Activated CD4-positive, alpha-beta T cell treated with anti-CD3 and anti-CD28 coated beads, Interleukin-2, amount 10 ng/mL, durations not matched to agents 24 days and 14 days (primary cell): Measurements from ENCODE around the gene TMEM63C. TPM values are rescaled to one million over a fixed set of nuclear protein-coding genes. Genes with fewer than 3 reads are reported as not detected.

Experiments
- DNase-seq: peaks from one replicate; pipeline ENCODE4 v3.0.0; 2022
- H3K27ac Mint-ChIP-seq: one replicate; pipeline ENCODE4 v1.8.0; 2022; ENCODE audit warnings: mild to moderate bottlenecking, mixed read lengths
- H3K27me3 Mint-ChIP-seq: one replicate; pipeline ENCODE4 v1.8.0; 2022; ENCODE audit warnings: mixed read lengths
- H3K36me3 Mint-ChIP-seq: one replicate; pipeline ENCODE4 v1.8.0; 2022; ENCODE audit warnings: low read depth, mild to moderate bottlenecking, mixed read lengths
- H3K4me1 Mint-ChIP-seq: one replicate; pipeline ENCODE4 v1.8.0; 2021; ENCODE audit warnings: mixed read lengths
- H3K4me3 Mint-ChIP-seq: one replicate; pipeline ENCODE4 v1.8.0; 2022; ENCODE audit warnings: mild to moderate bottlenecking, moderate library complexity, mixed read lengths
- H3K9me3 Mint-ChIP-seq: one replicate; pipeline ENCODE4 v1.8.0; 2021; ENCODE audit warnings: mixed read lengths
- intact Hi-C: fragments of 100-400 bp; cut with micrococcal nuclease; formaldehyde crosslinking; loops from one replicate; pipeline ENCODE4 v1.15.1; 2023
- total RNA-seq: library from RNA; stranded (reverse); gene quantifications from 2 replicates; pipeline ENCODE4 v1.2.3, GENCODE V29; 2022

Gene TMEM63C
- total RNA-seq, 1 donor from 2014 or later, result 2.3 TPM

- H3K4me3 Mint-ChIP-seq, result no peak overlapping the region
- no peaks in the 10 kb centered on the region for H3K27me3 Mint-ChIP-seq
- no peaks in the 10 kb centered on the region for H3K4me1 Mint-ChIP-seq
- H3K36me3 Mint-ChIP-seq, result no peaks in the 10 kb centered on the region
- intact Hi-C loops, result no loop called here
- DNase-seq, result no peak
- H3K27ac Mint-ChIP-seq, result no peak overlapping the region
- no peaks in the 10 kb centered on the region for H3K9me3 Mint-ChIP-seq
Measured at GRCh38 chr14:77230914-77231313, 49.3 kb downstream of the TMEM63C start.

- H3K27ac Mint-ChIP-seq, result no peak overlapping the region
- no peaks in the 10 kb centered on the region for H3K27me3 Mint-ChIP-seq
- no peaks in the 10 kb centered on the region for H3K4me1 Mint-ChIP-seq
- H3K36me3 Mint-ChIP-seq, result no peaks in the 10 kb centered on the region
- no peaks in the 10 kb centered on the region for H3K9me3 Mint-ChIP-seq
- H3K4me3 Mint-ChIP-seq, result no peak overlapping the region
- intact Hi-C loops, result no loop called here
- DNase-seq, result no peak
Measured at GRCh38 chr14:77231721-77232120, 50.1 kb downstream of the TMEM63C start.

GRCh38 chr14:77236814-77237213 lies 55.2 kb downstream of the TMEM63C start:
- Mint-ChIP-seq H3K4me3 (no peak overlapping the region), H3K27ac (no peak overlapping the region), H3K4me1 (no peaks in the 10 kb centered on the region), H3K36me3 (no peaks in the 10 kb centered on the region), H3K27me3 (no peaks in the 10 kb centered on the region), H3K9me3 (no peaks in the 10 kb centered on the region)
- DNase-seq, result no peak
- intact Hi-C loops, result no loop called here

GRCh38 chr14:77238356-77238755 lies 56.8 kb downstream of the TMEM63C start:
- no peak for DNase-seq
- H3K9me3 Mint-ChIP-seq, result no peaks in the 10 kb centered on the region

GRCh38 chr14:77238996-77239395 lies 57.4 kb downstream of the TMEM63C start:
- Mint-ChIP-seq H3K27me3 (no peaks in the 10 kb centered on the region), H3K9me3 (no peaks in the 10 kb centered on the region), H3K4me1 (no peaks in the 10 kb centered on the region), H3K36me3 (no peaks in the 10 kb centered on the region), H3K27ac (no peak overlapping the region), H3K4me3 (no peak overlapping the region)
- intact Hi-C loops, result no loop called here
- DNase-seq, result no peak

More at GRCh38 chr14:77238356-77238755, 56.8 kb downstream of the TMEM63C start:
- Mint-ChIP-seq H3K27me3 (no peaks in the 10 kb centered on the region), H3K4me3 (no peak overlapping the region), H3K4me1 (no peaks in the 10 kb centered on the region), H3K36me3 (no peaks in the 10 kb centered on the region), H3K27ac (no peak overlapping the region)
- intact Hi-C loops, result no loop called here

- H3K27ac Mint-ChIP-seq, result no peak overlapping the region
- no peak overlapping the region for H3K4me3 Mint-ChIP-seq
- no peak for DNase-seq
- H3K4me1 Mint-ChIP-seq, result no peaks in the 10 kb centered on the region
- no peaks in the 10 kb centered on the region for H3K9me3 Mint-ChIP-seq
- H3K27me3 Mint-ChIP-seq, result no peaks in the 10 kb centered on the region
- intact Hi-C loops, result no loop called here
- no peaks in the 10 kb centered on the region for H3K36me3 Mint-ChIP-seq
Measured at GRCh38 chr14:77239412-77239811, 57.8 kb downstream of the TMEM63C start.

- no peak overlapping the region for H3K27ac Mint-ChIP-seq
- intact Hi-C loops, result no loop called here
- H3K36me3 Mint-ChIP-seq, result no peaks in the 10 kb centered on the region
- no peaks in the 10 kb centered on the region for H3K4me1 Mint-ChIP-seq
- no peaks in the 10 kb centered on the region for H3K27me3 Mint-ChIP-seq
- H3K9me3 Mint-ChIP-seq, result no peaks in the 10 kb centered on the region
- H3K4me3 Mint-ChIP-seq, result no peak overlapping the region
- DNase-seq, result no peak
Measured at GRCh38 chr14:77240336-77240915, 58.8 kb downstream of the TMEM63C start.

- no peak overlapping the region for H3K4me3 Mint-ChIP-seq
- no peaks in the 10 kb centered on the region for H3K36me3 Mint-ChIP-seq
- intact Hi-C loops, result no loop called here
- H3K9me3 Mint-ChIP-seq, result no peaks in the 10 kb centered on the region
- DNase-seq, result no peak
- H3K27me3 Mint-ChIP-seq, result no peaks in the 10 kb centered on the region
- H3K4me1 Mint-ChIP-seq, result no peaks in the 10 kb centered on the region
- H3K27ac Mint-ChIP-seq, result no peak overlapping the region
Measured at GRCh38 chr14:77241955-77242354, 60.4 kb downstream of the TMEM63C start.

GRCh38 chr14:77242752-77243151 lies 61.2 kb downstream of the TMEM63C start:
- Mint-ChIP-seq H3K4me3 (no peak overlapping the region), H3K27me3 (no peaks in the 10 kb centered on the region), H3K27ac (no peak overlapping the region), H3K9me3 (no peaks in the 10 kb centered on the region), H3K36me3 (no peaks in the 10 kb centered on the region), H3K4me1 (no peaks in the 10 kb centered on the region)
- intact Hi-C loops, result no loop called here
- DNase-seq, result no peak

GRCh38 chr14:77243853-77244252 lies 62.3 kb downstream of the TMEM63C start:
- no peak for DNase-seq
- H3K27ac Mint-ChIP-seq, result no peak overlapping the region
- H3K4me1 Mint-ChIP-seq, result no peaks in the 10 kb centered on the region
- H3K9me3 Mint-ChIP-seq, result no peaks in the 10 kb centered on the region
- H3K36me3 Mint-ChIP-seq, result no peaks in the 10 kb centered on the region
- intact Hi-C loops, result no loop called here
- no peak overlapping the region for H3K4me3 Mint-ChIP-seq
- H3K27me3 Mint-ChIP-seq, result no peaks in the 10 kb centered on the region

- H3K27me3 Mint-ChIP-seq, result no peaks in the 10 kb centered on the region
- H3K36me3 Mint-ChIP-seq, result no peaks in the 10 kb centered on the region
- H3K4me1 Mint-ChIP-seq, result no peaks in the 10 kb centered on the region
- intact Hi-C loops, result no loop called here
- DNase-seq, result no peak
- H3K4me3 Mint-ChIP-seq, result no peak overlapping the region
- H3K9me3 Mint-ChIP-seq, result no peaks in the 10 kb centered on the region
- no peak overlapping the region for H3K27ac Mint-ChIP-seq
Measured at GRCh38 chr14:77245820-77246219, 64.2 kb downstream of the TMEM63C start.

- Mint-ChIP-seq H3K9me3 (no peaks in the 10 kb centered on the region), H3K27ac (no peak overlapping the region), H3K4me1 (no peaks in the 10 kb centered on the region), H3K27me3 (no peaks in the 10 kb centered on the region), H3K36me3 (no peaks in the 10 kb centered on the region), H3K4me3 (no peak overlapping the region)
- intact Hi-C loops, result no loop called here
- no peak for DNase-seq
Measured at GRCh38 chr14:77246784-77247183, 65.2 kb downstream of the TMEM63C start.

GRCh38 chr14:77248666-77249065 lies 67.1 kb downstream of the TMEM63C start:
- DNase-seq, result no peak
- intact Hi-C loops, result no loop called here
- no peak overlapping the region for H3K4me3 Mint-ChIP-seq
- H3K27me3 Mint-ChIP-seq, result peaks cover 2% of the 10 kb centered on the region
- H3K27ac Mint-ChIP-seq, result no peak overlapping the region
- H3K36me3 Mint-ChIP-seq, result no peaks in the 10 kb centered on the region
- H3K4me1 Mint-ChIP-seq, result no peaks in the 10 kb centered on the region
- no peaks in the 10 kb centered on the region for H3K9me3 Mint-ChIP-seq

GRCh38 chr14:77249286-77249685 lies 67.7 kb downstream of the TMEM63C start:
- no peak overlapping the region for H3K4me3 Mint-ChIP-seq
- H3K36me3 Mint-ChIP-seq, result no peaks in the 10 kb centered on the region
- DNase-seq, result no peak
- no peak overlapping the region for H3K27ac Mint-ChIP-seq
- intact Hi-C loops, result no loop called here
- H3K4me1 Mint-ChIP-seq, result no peaks in the 10 kb centered on the region
- no peaks in the 10 kb centered on the region for H3K9me3 Mint-ChIP-seq
- peaks cover 2% of the 10 kb centered on the region for H3K27me3 Mint-ChIP-seq

- H3K36me3 Mint-ChIP-seq, result no peaks in the 10 kb centered on the region
- H3K4me3 Mint-ChIP-seq, result no peak overlapping the region
- DNase-seq, result no peak
- intact Hi-C loops, result no loop called here
- no peak overlapping the region for H3K27ac Mint-ChIP-seq
- peaks cover 2% of the 10 kb centered on the region for H3K27me3 Mint-ChIP-seq
- no peaks in the 10 kb centered on the region for H3K4me1 Mint-ChIP-seq
- no peaks in the 10 kb centered on the region for H3K9me3 Mint-ChIP-seq
Measured at GRCh38 chr14:77250927-77251326, 69.3 kb downstream of the TMEM63C start.
